Dendritic cell treated with granulocyte-macrophage colony-stimulating factor and Interleukin-4, amounts not matched to agents 40 ng/mL and 50 ng/mL, for 4 days (primary cell): ENCODE results near the gene FFAR2.
"Not testable (repeated sequence)": the region's sequence is repeated elsewhere in the genome, so short reads cannot be mapped to it uniquely, and the experiment has no call there.

Experiments
- H3K27ac Mint-ChIP-seq: one replicate; pipeline ENCODE4 v1.8.0; 2022; ENCODE audit warnings: mild to moderate bottlenecking, mixed read lengths
- H3K27me3 Mint-ChIP-seq: one replicate; pipeline ENCODE4 v1.8.0; 2022; ENCODE audit warnings: mild to moderate bottlenecking, mixed read lengths
- H3K36me3 Mint-ChIP-seq: one replicate; pipeline ENCODE4 v1.8.0; 2022; ENCODE audit warnings: low read depth, mixed read lengths
- H3K4me1 Mint-ChIP-seq: one replicate; pipeline ENCODE4 v1.8.0; 2022; ENCODE audit warnings: low read depth, mixed read lengths
- H3K4me3 Mint-ChIP-seq: one replicate; pipeline ENCODE4 v1.8.0; 2022; ENCODE audit warnings: mild to moderate bottlenecking, moderate library complexity, mixed read lengths
- H3K9me3 Mint-ChIP-seq: one replicate; pipeline ENCODE4 v1.8.0; 2022; ENCODE audit warnings: mixed read lengths
- intact Hi-C: fragments of 100-400 bp; cut with micrococcal nuclease; formaldehyde crosslinking; loops from one replicate; pipeline ENCODE4 v1.15.0; 2022

FFAR2 gene

DNA sequence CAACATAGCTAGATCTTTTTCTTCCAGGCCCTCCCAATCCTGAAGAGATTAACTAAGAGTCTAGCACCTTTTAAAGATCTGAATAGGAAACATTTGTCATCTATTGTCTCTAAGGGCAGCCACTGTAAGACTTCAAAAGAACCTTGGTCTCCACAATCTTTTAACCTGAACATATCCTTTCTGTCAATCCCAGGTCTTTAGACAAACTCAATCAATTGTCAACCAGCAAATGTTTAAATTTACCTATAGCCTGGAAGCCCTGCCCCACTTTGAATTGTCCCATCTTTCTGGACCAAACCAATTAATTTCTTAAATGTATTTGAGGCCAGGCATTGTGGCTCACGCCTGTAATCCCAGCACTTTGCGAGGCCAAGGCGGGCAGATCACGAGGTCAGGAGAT, 23.0 kb downstream of the FFAR2 start:
- peaks cover 15% of the 10 kb centered on the region for H3K4me1 Mint-ChIP-seq
- H3K27me3 Mint-ChIP-seq = peaks cover 23% of the 10 kb centered on the region
- H3K27ac Mint-ChIP-seq, H3K36me3 Mint-ChIP-seq, H3K4me3 Mint-ChIP-seq, intact Hi-C loops, H3K9me3 Mint-ChIP-seq: not testable (repeated sequence)

DNA sequence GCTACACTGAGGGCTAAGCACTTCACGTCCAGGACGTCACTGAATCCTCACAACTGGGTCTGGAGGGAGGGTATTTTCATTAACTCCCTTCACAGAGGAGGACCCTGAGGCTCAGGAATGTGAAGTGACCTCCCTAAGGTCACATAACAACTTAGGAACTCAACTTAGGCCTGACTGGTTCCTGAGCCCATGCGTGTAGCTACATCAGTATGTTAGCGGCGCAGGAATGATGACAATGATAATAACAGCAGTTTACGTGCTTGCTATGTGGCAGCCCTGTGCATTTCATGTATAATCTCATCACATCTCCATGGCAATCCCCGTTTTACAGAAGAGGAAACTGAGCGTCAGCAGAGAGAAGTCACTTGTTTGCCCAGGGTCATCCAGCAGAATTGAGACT, 23.9 kb downstream of the FFAR2 start:
- H3K9me3 Mint-ChIP-seq = no peaks in the 10 kb centered on the region
- no peak overlapping the region for H3K27ac Mint-ChIP-seq
- no peak overlapping the region for H3K4me3 Mint-ChIP-seq
- intact Hi-C loops = no loop called here
- no peaks in the 10 kb centered on the region for H3K36me3 Mint-ChIP-seq
- peaks cover 15% of the 10 kb centered on the region for H3K4me1 Mint-ChIP-seq
- H3K27me3 Mint-ChIP-seq = peaks cover 26% of the 10 kb centered on the region

DNA sequence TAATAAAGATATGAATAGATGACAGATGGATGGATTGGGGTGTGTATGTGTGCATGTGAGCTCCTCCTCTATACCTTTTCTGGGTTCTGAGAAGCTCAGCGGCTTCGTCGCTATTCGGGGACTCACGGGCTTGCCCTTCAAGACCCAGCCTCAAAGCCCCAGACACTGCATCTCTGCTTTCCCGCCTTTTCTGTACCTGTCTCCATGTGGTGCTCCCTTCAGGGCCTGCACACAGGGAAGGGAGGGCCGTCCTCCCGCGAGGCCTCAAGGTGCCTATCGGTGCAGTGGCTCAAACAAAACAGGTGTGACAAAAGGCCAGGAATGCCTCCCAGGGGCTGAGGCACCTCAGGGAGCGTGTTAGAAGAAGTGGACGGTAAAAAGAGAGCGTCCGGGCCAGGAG, 26.0 kb downstream of the FFAR2 start:
- Mint-ChIP-seq H3K4me3 (no peak overlapping the region), H3K36me3 (no peaks in the 10 kb centered on the region), H3K27me3 (peaks cover 25% of the 10 kb centered on the region), H3K9me3 (no peaks in the 10 kb centered on the region), H3K4me1 (peaks cover 9% of the 10 kb centered on the region), H3K27ac (no peak overlapping the region)
- intact Hi-C loops = no loop called here

DNA sequence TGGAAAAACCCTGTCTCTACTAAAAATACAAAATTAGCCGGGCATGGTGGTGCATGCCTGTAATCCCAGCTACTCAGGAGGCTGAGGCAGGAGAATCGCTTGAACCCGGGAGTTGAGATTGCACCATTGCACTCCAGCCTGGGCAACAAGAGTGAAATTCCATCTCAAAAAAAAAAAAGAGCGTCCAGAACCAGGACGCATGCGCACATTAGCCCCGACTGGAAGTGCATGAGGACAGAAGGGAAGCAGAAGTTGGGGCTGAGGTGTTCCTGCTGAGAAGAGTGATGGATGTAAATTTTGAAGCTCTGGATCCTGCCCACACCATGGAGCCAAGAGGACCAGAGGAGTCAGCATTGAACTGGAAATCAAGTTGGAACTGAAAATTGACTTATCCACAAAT, 26.5 kb downstream of the FFAR2 start:
- H3K36me3 Mint-ChIP-seq, intact Hi-C loops, H3K4me1 Mint-ChIP-seq, H3K27ac Mint-ChIP-seq, H3K4me3 Mint-ChIP-seq, H3K9me3 Mint-ChIP-seq: not testable (repeated sequence)
- peaks cover 25% of the 10 kb centered on the region for H3K27me3 Mint-ChIP-seq

DNA sequence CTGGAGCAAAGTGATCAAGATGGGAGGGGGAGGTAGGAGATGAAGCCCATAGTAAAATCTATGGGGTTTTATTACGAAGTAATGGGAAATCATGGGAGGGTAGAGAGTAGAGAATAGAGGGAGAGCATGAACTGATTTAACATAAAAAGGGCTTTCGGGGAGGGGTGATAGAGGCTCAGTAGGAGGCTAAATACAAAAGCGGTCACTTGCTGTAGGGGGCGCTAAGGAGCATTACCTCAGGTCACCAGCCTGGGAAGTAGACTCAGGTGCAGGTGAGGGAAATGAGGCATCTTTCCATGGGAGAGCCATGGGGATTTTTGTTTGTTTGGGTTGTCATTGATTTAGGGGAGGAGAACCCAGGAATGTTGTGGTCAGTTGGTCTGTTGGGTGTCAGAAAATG, 28.1 kb downstream of the FFAR2 start:
- intact Hi-C loops = no loop called here
- Mint-ChIP-seq H3K27me3 (peaks cover 28% of the 10 kb centered on the region), H3K36me3 (no peaks in the 10 kb centered on the region), H3K27ac (no peak overlapping the region), H3K4me1 (no peaks in the 10 kb centered on the region), H3K9me3 (no peaks in the 10 kb centered on the region), H3K4me3 (no peak overlapping the region)

DNA sequence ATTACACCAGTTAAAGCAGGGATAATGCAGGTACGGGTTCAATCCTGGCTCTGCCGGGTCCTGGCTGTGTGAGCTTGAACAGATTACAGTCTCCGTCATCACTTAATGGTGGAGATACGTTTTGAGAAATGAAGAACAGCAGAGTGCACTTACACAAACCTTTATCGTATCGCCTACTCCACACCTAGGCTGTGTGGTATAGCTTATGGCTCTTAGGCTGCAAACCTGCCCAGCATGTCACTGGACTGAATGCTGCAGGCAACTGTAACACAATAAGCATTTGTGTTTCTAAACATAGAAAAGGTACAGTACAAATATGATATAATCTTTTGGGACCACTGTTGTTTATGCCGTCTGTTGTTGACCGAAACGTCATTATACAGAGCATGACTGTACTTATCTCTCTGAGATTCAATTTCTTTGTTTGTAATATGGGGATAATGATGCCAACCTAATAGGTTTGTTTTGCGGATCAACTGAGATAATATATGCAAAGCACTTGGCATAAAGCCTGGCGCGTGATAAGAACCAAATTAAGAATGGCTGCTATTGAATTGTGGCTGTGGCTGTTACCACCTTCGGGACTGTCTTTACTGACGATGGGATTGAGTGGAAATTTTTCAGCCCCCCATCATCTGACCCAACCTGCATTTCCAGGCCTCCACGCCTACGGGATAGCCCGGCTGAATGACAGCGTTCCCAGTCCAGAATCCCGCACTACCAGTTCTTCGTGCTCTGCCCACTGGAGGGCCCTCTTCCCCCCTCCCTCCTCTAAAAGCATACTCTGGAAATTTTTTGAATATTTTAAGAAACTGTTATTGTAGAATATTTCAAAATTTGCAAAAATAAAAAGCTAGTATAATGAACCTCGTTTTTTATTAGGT, 31.0 kb downstream of the FFAR2 start:
- Mint-ChIP-seq H3K9me3 (no peaks in the 10 kb centered on the region), H3K27me3 (peaks cover 34% of the 10 kb centered on the region), H3K4me3 (no peak overlapping the region), H3K36me3 (no peaks in the 10 kb centered on the region), H3K27ac (no peak overlapping the region), H3K4me1 (no peaks in the 10 kb centered on the region)
- intact Hi-C loops = no loop called here

DNA sequence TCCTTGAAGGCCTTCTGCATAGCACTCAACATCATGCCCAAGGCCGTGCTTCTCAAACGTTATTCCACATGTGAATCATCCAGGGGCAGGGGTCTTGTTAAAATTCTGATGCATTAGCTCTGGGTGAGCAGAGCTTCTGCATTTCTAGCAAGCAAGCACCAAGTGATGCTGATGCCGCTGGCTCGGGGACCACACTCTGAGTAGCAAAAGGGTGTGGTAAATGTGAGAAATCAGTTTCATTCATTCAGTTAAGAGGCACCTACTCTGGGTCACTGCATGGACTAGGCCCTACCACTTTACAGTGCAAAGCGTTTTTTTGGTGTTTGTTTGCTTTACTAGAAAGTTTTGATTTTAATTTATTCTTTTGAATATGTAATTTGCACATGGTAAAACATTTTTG, 35.0 kb downstream of the FFAR2 start:
- H3K36me3 Mint-ChIP-seq = no peaks in the 10 kb centered on the region

DNA sequence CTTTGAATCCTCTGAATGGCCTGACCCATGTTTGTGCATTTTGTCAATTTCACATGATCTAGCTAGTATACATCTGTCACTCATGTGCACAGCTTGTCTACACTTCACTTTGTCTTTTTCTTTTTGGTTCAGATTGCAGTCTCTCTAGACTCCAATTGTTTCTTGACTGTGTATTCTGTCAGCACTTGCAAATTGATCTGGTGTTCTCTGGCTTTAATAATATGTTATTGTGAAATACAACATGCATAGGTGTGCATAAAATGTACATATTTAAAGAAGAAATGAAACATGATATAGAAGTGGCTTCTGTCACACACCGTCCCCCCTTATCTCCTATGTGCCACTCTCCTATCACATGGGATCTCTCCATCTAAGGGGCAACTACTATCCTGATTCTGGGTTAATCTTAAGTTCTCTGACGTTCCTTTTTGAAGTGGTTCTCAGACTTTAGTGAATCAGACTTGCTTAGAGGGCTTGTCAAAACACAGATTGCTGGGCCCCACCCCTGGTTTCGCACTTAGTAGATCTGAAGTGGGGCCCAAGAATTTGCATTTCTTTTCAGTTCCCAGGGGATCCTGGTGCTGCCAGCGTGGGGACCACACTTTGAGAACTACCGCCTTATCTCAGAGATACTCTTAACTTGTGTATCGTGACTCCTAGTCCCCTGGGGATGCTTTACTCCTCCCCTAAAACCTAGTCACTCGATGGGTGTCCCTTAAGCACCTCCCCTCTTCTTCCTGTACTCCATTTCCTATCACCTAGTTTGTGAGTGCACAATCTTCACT, 36.4 kb downstream of the FFAR2 start:
- no peak overlapping the region for H3K27ac Mint-ChIP-seq
- no peaks in the 10 kb centered on the region for H3K36me3 Mint-ChIP-seq
- intact Hi-C loops = no loop called here
- H3K27me3 Mint-ChIP-seq = peaks cover 47% of the 10 kb centered on the region
- no peaks in the 10 kb centered on the region for H3K9me3 Mint-ChIP-seq
- H3K4me3 Mint-ChIP-seq = no peak overlapping the region
- H3K4me1 Mint-ChIP-seq = no peaks in the 10 kb centered on the region

More for the DNA sequence above, 35.0 kb downstream of the FFAR2 start:
- Mint-ChIP-seq H3K4me3 (no peak overlapping the region), H3K4me1 (no peaks in the 10 kb centered on the region), H3K27me3 (peaks cover 38% of the 10 kb centered on the region), H3K9me3 (no peaks in the 10 kb centered on the region), H3K27ac (no peak overlapping the region)
- intact Hi-C loops = no loop called here

DNA sequence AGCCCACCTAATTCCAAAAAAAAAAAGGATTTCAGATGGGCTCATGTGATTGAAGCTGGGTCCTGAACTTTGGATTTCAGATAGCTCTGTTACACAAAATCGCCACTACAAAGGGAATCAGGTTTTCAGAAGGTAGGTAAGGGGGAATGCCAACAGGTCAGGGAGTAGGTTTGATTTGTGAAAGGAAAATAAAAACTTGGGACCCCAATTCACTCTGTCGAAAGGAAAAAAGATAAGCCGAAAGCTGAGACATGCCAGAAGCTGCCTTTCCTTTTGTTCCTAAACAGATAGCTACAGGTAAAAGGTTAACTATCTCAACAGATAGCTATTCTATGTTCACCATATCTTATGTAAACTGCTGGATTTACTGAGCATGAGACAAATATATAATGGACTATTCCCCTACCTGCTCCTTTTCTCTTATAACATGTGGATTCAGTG, 38.2 kb downstream of the FFAR2 start:
- Mint-ChIP-seq H3K4me3 (no peak overlapping the region), H3K27me3 (peaks cover 59% of the 10 kb centered on the region), H3K27ac (no peak overlapping the region), H3K36me3 (no peaks in the 10 kb centered on the region), H3K9me3 (no peaks in the 10 kb centered on the region), H3K4me1 (no peaks in the 10 kb centered on the region)
- intact Hi-C loops = no loop called here

DNA sequence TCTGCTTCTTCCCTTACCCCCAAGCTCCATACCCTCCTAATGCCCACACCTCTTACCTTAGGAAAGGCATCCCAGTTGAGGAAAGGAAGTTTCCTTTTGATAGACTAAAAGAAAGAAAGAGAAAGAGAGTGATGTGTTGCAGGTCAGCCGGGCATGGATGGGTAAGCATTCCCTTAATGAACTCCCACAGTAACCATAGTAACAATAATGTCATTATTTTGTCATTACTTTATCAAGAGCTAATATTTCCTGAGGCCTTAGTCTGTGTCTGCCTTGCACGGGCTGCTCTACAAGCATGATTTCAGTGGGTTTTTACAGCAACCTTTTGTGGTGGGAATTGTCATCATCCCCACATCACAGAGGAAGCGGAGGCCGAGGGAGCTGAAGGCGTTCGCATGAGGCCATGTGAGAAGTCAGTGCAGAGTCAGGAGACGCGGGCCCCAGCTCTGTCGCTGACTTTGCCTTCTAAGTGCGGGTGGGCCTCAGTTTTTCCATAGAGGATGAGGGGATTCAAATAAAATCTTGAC, 39.7 kb downstream of the FFAR2 start:
- Mint-ChIP-seq H3K27me3 (peaks cover 61% of the 10 kb centered on the region), H3K4me3 (no peak overlapping the region), H3K9me3 (no peaks in the 10 kb centered on the region), H3K27ac (no peak overlapping the region), H3K36me3 (no peaks in the 10 kb centered on the region), H3K4me1 (no peaks in the 10 kb centered on the region)
- intact Hi-C loops = no loop called here

DNA sequence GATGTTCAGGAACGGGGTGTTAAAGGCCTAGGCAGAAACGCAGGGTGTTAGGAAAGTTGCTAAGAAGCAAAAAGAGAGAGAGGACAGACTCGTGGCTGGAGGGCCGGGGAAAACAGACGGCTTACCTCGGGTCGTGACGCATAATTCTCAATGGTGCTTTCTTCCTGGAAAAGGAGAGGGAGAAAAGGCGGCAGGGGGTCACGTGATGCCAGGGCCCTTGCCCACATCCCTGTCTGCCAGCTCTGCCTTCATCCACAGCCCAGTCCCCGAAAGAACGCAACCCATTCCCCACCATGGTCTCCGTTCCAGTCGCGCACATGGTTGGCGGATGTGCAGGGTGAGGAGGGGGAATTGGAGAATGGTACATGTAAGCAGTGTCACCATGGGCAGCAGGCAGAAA, 40.6 kb downstream of the FFAR2 start:
- Mint-ChIP-seq H3K9me3 (no peaks in the 10 kb centered on the region), H3K4me1 (no peaks in the 10 kb centered on the region), H3K4me3 (no peak overlapping the region), H3K27ac (no peak overlapping the region), H3K27me3 (peaks cover 65% of the 10 kb centered on the region), H3K36me3 (no peaks in the 10 kb centered on the region)
- intact Hi-C loops = no loop called here

DNA sequence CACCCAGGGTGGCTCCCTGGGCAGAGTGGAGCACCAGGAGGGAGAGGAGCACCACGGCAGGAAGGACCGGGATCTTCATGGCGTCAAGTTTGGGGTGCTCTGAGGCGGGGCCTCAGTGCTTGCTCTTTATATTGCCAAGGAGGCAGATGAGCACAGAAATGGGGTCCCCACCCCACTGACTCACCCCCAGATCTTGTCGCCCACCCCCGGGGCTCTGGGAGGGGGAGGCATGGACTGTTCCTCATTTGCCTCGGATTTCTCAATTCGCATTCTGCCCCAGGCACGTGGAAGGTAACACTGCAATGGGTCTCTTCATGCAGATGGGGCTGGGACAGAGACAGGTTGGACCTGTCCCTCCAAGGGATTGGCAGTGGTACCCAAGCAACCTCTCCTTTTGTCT, 42.3 kb downstream of the FFAR2 start, which contains the start of gene KRTDAP:
Gene KRTDAP, minus strand, starts transcription at position 101 of the 400 bp plus-strand sequence. Its CDS starts 22 bp downstream, at position 79.
- Mint-ChIP-seq H3K4me1 (peaks cover 7% of the 10 kb centered on the region), H3K36me3 (no peaks in the 10 kb centered on the region), H3K27ac (no peak within 1 kb of the TSS), H3K27me3 (peaks cover 69% of the 10 kb centered on the region), H3K4me3 (no peak within 1 kb of the TSS), H3K9me3 (no peaks in the 10 kb centered on the region)
- intact Hi-C loops = no loop called here

DNA sequence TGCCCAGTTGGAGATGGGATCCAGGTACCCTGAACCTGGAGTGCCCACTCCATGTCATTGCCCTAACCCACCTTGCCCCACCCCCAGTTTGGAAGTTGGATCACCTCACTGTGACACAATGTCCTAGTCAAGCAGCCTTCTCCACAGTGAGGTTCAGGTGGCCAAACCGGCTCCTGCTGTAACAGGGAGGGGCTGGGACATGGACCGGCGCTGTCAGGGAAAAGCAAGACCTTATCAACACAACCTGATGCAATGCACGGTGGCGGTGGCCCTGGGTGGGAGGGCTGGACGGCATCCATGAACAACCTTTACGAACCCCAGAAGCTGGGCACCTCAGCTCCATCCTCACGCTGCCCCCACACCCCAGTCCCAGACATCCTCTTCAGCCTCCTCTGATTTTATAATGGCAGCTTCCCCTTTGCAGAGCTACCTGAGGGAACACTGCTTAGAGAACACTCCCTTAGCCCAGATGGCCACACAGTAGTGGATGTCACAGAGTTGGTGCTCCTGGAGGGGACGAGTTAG, 43.8 kb downstream of the FFAR2 start:
- Mint-ChIP-seq H3K36me3 (no peaks in the 10 kb centered on the region), H3K27ac (no peak overlapping the region), H3K9me3 (no peaks in the 10 kb centered on the region), H3K4me1 (peaks cover 8% of the 10 kb centered on the region), H3K4me3 (no peak overlapping the region), H3K27me3 (peaks cover 64% of the 10 kb centered on the region)
- intact Hi-C loops = no loop called here

DNA sequence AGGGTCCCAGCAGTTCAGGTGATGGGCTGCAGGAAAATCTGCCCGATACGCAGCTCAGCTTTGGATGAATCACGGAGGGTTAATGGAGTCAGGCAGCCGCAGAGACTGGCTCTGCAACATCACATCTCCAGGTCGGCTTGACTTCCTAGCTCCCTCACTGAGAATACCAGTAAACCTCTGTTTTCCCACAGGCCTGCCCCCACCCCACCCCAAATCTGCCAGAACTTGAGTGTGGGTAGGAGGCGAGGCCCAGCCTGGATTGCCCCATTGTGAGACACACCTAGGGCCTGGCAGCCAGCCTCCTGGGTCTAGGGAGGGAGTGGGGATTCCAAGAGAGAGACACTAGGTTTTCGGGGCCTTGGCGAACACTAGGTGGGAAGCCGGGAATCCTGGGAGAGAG, 45.9 kb downstream of the FFAR2 start:
- Mint-ChIP-seq H3K27me3 (peaks cover 54% of the 10 kb centered on the region), H3K36me3 (no peaks in the 10 kb centered on the region), H3K4me3 (no peak overlapping the region), H3K9me3 (no peaks in the 10 kb centered on the region), H3K4me1 (peaks cover 8% of the 10 kb centered on the region), H3K27ac (no peak overlapping the region)
- intact Hi-C loops = no loop called here
